GM18508 (cell line): ENCODE data around the gene RPS6KA4.

Experiments
- ATAC-seq: cut with Tn5 transposase; IDR thresholded peaks from one replicate; pipeline ENCODE4 v1.9.1; 2021; ENCODE audit warnings: moderate number of reproducible peaks; ENCODE audit not compliant: insufficient read depth, unreplicated experiment

RPS6KA4 gene

GRCh38 chr11:64362339-64362738, 3.4 kb downstream of the RPS6KA4 start:
- ATAC-seq: no peak

- no peak for ATAC-seq
These were observed 5.5 kb downstream of the RPS6KA4 start for GRCh38 chr11:64364435-64364834.

GRCh38 chr11:64364911-64365310, 5.9 kb downstream of the RPS6KA4 start:
- ATAC-seq: no peak

- no peak for ATAC-seq
These were observed 7.8 kb downstream of the RPS6KA4 start for GRCh38 chr11:64366751-64367150.

- ATAC-seq: no peak
These were observed 9.1 kb downstream of the RPS6KA4 start for GRCh38 chr11:64367931-64368672.

- no peak for ATAC-seq
These were observed 9.7 kb downstream of the RPS6KA4 start for GRCh38 chr11:64368673-64369074.

- no peak for ATAC-seq
These were observed 10.8 kb downstream of the RPS6KA4 start for GRCh38 chr11:64369440-64370421.

GRCh38 chr11:64371201-64371600, 12.2 kb downstream of the RPS6KA4 start:
- no peak for ATAC-seq

GRCh38 chr11:64372021-64372420, 13.1 kb downstream of the RPS6KA4 start:
- ATAC-seq: no peak

- no peak for ATAC-seq
These were observed 14.0 kb downstream of the RPS6KA4 start for GRCh38 chr11:64372802-64373597.

GRCh38 chr11:64373598-64373974, 14.6 kb downstream of the RPS6KA4 start:
- ATAC-seq: no peak

GRCh38 chr11:64376071-64376470, 17.1 kb downstream of the RPS6KA4 start:
- ATAC-seq: no peak

GRCh38 chr11:64378335-64378880, 19.4 kb downstream of the RPS6KA4 start:
- no peak for ATAC-seq

- ATAC-seq: no peak
These were observed 20.2 kb downstream of the RPS6KA4 start for GRCh38 chr11:64379160-64379559.

GRCh38 chr11:64379817-64380709, 21.1 kb downstream of the RPS6KA4 start:
- ATAC-seq: no peak

- no peak for ATAC-seq
These were observed 22.4 kb downstream of the RPS6KA4 start for GRCh38 chr11:64381350-64381749.

- ATAC-seq: no peak
These were observed 23.1 kb downstream of the RPS6KA4 start for GRCh38 chr11:64382047-64382446.

- ATAC-seq: no peak
These were observed 23.6 kb downstream of the RPS6KA4 start for GRCh38 chr11:64382586-64382985.

GRCh38 chr11:64383580-64383979, 24.6 kb downstream of the RPS6KA4 start:
- ATAC-seq: no peak
